ENCODE data around the gene MRAP.
"Not testable (repeated sequence)": the region's sequence is repeated elsewhere in the genome, so short reads cannot be mapped to it uniquely, and the experiment has no call there.

MRAP gene

GRCh38 chr21:32301596-32301995 lies 2.9 kb downstream of the MRAP start:
- DNase-seq, result no peak

GRCh38 chr21:32302560-32302959 lies 3.9 kb downstream of the MRAP start:
- DNase-seq, result no peak

GRCh38 chr21:32303385-32303784 lies 4.7 kb downstream of the MRAP start:
- no peak for DNase-seq

- no peak for DNase-seq
Measured at GRCh38 chr21:32304998-32305397, 6.3 kb downstream of the MRAP start.

GRCh38 chr21:32306021-32306780 lies 7.5 kb downstream of the MRAP start:
- DNase-seq, result no peak

- no peak for DNase-seq
Measured at GRCh38 chr21:32307706-32308105, 9.1 kb downstream of the MRAP start.

GRCh38 chr21:32308696-32309095 lies 10.0 kb downstream of the MRAP start:
- DNase-seq, result no peak

GRCh38 chr21:32309906-32310460 lies 11.3 kb downstream of the MRAP start:
- no peak for DNase-seq

GRCh38 chr21:32310976-32311375 lies 12.3 kb downstream of the MRAP start:
- not testable (repeated sequence) for DNase-seq

- DNase-seq, result no peak
Measured at GRCh38 chr21:32311621-32312020, 13.0 kb downstream of the MRAP start.

- no peak for DNase-seq
Measured at GRCh38 chr21:32312326-32312725, 13.7 kb downstream of the MRAP start.

- DNase-seq, result no peak
Measured at GRCh38 chr21:32312976-32313375, 14.3 kb downstream of the MRAP start.

GRCh38 chr21:32314806-32315205 lies 16.2 kb downstream of the MRAP start:
- DNase-seq, result no peak

GRCh38 chr21:32315511-32316281 lies 17.0 kb downstream of the MRAP start:
- DNase-seq, result no peak

GRCh38 chr21:32316361-32317215 lies 17.9 kb downstream of the MRAP start:
- DNase-seq, result no peak

GRCh38 chr21:32317726-32318125 lies 19.1 kb downstream of the MRAP start:
- no peak for DNase-seq

- no peak for DNase-seq
Measured at GRCh38 chr21:32319012-32319411, 20.4 kb downstream of the MRAP start.

- no peak for DNase-seq
Measured at GRCh38 chr21:32320059-32320458, 21.4 kb downstream of the MRAP start.

- DNase-seq, result no peak
Measured at GRCh38 chr21:32320726-32321125, 22.1 kb downstream of the MRAP start.

- no peak for DNase-seq
Measured at GRCh38 chr21:32321480-32321879, 22.8 kb downstream of the MRAP start.

GRCh38 chr21:32322103-32322502 lies 23.4 kb downstream of the MRAP start:
- DNase-seq, result no peak

GRCh38 chr21:32322676-32323075 lies 24.0 kb downstream of the MRAP start:
- DNase-seq, result no peak

GRCh38 chr21:32325706-32326105 lies 27.1 kb downstream of the MRAP start:
- DNase-seq, result no peak

All from SW 1271 (cell line).